ENCODE measurements around the gene CTXND2.

GRCh38 chr1:150902751-150903150 lies 15.8 kb downstream of the CTXND2 start:
- TF ChIP-seq EGR1 (IDR thresholded peaks at IDR 0.05) (no peak), CEBPB (IDR thresholded peaks at IDR 0.05) (no peak), TEAD4 (IDR thresholded peaks at IDR 0.05) (no peak), TAF1 (IDR thresholded peaks at IDR 0.05; ENCODE audit: low read depth) (no peak), EP300 (IDR thresholded peaks at IDR 0.05; ENCODE audit: borderline replicate concordance) (no peak), YY1 (IDR thresholded peaks at IDR 0.05; ENCODE audit: low read depth) (no peak), FOXM1 (IDR thresholded peaks at IDR 0.05; ENCODE audit: borderline replicate concordance, low read depth) (no peak), CREB1 (IDR thresholded peaks at IDR 0.05; ENCODE audit: low read depth) (no peak), RAD21 (IDR thresholded peaks at IDR 0.05; ENCODE audit: low read depth) (no peak), REST (IDR thresholded peaks at IDR 0.05; ENCODE audit: low read depth) (no peak), TCF12 (IDR thresholded peaks at IDR 0.05; ENCODE audit: low read depth) (no peak), ZBTB7A (IDR thresholded peaks at IDR 0.05; ENCODE audit: low read depth) (no peak)
- TF ChIP-seq, protein P1, sequence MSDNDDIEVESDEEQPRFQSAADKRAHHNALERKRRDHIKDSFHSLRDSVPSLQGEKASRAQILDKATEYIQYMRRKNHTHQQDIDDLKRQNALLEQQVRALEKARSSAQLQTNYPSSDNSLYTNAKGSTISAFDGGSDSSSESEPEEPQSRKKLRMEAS (IDR thresholded peaks at IDR 0.05): no peak

Data from Ishikawa (cell line).